Activated T-cell treated with anti-CD3 and anti-CD28 coated beads for 4 hours (primary cell): ENCODE results near the gene ZNF837.

Experiments
- DNase-seq: peaks from one replicate; pipeline ENCODE4 v3.0.0-alpha.2; 2020

The ZNF837 gene

DNA sequence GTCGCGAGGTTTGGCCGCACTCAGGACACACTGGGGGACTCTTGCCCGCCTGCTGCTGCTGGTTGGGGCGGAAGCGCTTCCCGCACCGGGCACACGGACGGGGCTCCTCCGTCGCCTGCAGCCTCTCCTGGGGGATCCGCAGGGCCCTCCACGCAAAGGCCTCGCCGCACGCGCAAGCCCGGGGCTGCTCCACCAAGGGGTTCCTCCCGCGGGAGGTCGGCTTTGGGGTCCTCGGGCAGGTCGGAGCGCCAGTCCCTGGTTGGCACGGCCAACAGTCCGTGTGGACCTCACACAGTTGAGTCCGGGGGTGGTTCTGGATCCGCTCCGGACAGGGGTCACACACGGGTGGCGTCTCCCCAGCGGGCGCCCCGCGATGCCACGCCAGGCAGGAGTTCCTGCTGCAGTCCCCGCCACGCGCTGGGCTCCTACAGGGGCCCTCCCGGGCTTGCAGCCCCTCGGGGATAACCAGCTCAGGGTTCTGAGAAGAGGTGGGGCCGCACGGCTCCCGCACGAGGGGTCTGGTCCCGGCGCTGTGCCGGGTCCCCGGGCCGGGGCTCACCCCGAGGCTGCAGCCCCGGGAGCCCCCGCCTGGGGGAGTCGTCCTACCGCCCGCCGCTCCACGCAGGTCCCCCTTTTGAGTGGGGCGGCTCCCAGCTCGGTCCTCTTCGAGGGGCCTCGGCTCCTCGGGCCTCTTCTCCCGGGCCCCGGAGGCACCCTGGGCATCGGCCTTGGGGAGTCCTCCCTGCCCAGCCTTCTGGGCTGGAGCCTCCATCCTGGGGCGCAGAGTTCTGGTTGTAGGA is 12.1 kb downstream of the ZNF837 start:
- DNase-seq: no peak

DNA sequence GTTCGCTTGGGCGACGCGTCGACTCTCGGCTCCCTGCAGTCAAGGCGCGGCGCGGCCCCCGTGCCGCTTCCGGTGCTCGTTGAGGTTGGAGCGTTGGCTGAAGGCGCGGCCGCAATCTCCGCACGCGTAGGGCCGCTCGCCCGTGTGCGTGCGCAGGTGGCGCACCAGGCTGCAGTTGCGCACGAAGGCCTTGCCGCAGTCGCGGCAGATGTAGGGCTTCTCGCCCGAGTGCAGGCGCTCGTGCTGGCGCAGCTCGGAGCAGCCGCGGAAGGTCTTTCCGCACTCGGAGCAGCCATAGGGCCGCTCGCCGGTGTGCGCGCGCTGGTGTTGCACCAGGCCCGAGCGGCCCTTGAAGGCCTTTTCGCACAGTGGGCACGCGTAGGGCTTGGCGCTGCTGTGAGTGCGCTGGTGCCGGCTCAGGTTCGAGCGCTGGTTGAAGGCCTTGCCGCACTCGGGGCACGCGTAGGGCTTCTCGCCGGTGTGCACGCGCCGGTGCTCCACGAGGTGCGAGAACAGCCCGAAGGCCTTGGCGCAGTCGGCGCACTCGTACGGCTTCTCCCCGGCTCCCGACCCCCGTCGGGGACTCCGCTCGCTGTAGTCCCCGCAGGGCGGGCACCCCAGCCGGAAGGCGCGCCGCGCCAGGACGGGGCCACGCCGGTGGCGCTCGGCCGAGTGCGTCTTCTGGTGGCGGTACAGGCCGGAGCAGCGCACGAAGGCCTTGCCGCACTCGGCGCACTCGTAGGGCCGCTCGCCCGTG is 13.0 kb downstream of the ZNF837 start:
- no peak for DNase-seq

DNA sequence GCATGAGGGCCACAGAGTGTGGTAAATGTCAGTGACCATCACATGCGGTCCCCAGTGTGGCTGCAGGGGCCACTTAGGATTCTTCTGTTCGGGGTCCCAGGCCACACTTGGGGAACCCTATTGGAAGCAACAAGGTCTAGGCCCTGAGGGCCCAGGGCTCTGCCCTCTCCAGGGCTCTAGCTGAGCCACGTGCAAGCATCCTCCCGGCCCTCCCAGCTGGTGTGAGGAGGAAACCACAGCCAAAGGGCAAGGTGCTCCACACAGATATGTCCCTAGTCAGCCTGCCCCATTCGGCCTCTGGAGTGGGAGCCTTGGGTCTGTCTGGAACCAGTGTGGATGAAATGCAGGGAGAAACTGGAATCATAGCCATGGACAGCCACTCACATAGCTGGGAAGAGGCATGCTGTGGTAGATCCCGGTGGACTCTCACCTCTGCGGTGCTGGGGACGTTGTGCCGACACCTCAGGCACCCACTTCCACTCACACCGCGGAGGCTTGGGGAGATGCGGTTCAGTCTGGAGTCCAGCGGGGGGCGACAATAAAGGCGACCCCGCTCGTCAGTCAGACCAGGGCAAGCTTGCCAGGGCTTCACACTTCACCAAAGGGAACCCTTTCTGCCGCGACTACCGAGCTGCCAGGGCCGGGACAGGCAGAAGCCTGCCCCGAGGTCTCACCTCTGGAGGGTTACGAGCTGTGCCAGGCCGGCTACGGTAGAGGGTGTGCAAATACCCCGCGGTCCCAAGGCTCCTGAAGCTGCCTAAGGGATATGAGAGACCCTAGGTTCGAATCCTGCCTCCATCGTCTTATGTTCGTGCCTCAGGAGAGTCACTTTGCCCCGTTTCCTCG is 14.0 kb downstream of the ZNF837 start:
- DNase-seq: no peak

DNA sequence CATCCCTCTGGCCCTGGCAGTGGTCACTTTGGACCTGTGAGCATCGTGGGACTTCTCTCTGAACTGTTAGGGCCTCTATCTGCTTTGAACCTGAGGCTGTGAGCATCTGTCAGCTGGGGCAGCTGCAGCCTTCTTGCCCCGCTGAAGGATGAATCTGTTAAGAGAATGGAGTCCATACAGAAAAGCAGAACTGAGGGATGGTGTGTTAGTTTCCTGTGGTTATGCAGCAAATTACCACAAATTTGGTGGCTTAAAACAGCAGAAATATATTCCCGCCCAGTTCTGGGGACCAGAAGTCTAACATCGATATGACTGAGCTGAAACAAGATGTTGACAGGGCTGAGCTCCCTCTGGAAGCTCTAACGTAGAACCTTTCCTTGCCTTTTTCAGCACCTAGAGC is 16.7 kb downstream of the ZNF837 start:
- DNase-seq: no peak

DNA sequence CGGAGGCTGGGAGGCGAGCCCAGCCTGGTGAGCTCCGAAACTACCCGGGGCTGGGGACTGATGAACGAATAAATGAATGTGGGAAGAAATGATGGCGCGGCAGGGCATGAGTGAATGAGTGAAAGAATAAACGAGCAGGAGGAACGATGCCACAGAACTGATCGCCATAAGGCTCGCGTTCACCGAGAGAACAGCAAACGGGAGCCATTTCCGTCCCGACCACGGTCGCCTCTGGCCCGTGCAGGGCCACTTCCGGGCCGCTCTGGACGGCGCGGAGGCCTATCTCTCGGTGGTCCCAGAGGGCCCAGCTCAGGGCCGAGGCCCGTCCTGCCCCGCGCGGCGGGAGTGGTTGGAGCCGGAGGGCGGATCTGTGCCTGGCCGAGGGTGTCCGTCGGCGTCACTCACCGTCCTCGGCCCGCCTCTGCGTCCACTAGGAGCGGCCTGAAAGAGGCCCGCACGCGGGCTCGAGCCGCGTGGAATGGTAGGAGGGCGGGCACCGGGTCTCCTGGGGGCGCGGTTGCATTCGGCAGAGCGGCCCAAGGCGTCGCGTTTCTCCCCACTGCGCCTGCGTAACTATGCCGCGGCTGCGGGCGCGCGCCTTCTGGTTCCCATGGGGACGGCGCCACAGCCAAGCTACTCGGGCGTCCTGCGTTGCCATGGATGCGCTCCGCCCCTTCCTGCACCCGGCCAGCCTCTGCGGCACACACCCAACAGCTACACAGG is 18.4 kb downstream of the ZNF837 start, which contains the start of gene ZNF497:
ZNF497 (minus strand) TSS at position 480 of the 723 bp plus-strand sequence. CDS start 5,116 bp downstream, outside the sequence.
- DNase-seq: peak; percentile 94

DNA sequence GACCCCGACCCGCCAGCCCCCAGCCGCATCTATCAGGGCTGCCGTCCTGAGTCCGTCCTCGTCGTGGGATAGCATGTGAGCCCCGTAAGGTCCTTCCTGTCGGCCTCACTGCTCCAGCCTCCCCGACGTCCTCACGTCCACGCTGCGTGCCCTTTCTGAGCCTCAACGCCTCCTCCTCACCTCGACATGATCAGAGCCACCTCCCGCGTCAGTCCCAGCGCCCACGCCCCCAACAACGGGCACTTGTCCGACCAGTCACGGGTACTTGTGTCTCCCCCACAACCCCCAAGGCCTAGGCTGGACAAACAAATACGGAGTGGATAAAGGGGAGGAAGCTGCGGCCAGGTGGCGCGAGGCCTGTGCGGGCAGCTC is 18.9 kb downstream of the ZNF837 start:
- DNase-seq: peak; percentile 25

DNA sequence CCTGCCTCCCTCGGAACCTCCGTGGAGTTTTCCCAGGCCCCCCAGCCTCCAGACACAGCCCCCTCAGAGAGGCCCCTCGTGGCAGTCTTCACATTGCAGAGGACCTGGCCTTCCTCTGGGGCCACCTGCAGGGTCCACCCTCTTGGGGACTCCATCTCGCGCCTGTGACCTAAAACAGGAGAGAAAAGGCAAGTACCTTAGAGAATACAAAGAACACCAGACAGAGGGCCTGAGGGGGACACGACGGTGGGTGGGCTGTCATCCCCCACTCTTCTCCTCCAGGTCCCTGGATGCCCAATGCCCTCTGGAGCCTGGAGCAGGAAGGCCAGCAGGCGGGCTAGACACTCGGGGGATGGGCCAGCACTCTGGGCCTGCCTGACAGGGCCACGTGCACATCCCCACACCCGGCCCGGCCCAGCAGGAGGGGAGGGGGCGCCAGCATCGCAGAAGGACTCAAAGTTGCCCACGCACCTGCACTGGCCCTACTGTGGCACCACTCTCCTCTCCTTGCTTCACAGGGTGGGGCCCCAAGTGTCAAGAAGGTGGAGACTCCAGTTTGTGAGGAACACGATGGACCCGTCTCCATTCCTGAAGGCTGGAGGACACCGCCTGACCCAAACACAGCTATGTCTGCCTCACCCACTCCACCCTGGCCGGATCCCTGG is 23.2 kb downstream of the ZNF837 start:
- DNase-seq: no peak

DNA sequence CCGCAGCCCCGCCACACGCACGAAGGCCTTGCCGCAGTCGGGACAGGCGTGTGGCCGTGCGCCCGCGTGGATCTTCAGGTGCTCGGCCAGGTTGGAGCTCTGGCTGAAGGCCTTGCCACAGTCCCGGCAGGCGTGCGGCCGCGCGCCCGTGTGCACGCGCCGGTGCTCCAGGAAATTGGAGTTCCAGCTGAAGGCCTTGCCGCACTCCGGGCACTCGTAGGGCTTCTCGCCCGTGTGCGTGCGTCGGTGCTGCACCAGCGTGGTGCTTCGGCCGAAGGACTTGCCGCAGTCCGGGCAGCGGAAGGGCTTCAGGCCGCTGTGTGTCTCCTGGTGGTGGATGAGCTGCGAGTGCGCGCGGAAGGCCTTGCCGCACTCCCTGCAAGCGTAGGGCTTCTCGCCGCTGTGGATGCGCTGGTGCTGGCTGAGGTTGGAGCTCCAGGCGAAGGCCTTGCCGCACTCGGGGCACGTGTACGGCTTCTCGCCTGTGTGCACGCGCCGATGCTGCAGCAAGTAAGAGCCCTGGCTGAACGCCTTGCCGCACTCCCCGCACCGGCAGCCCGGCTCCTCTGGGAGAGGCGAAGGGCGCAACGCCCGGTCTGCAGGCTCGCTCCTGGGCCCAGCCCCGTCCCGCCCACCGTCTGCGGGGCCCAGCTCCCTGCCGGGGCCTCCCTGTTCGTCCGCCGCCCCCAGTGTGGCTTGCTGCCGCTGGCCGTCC is 23.9 kb downstream of the ZNF837 start:
- no peak for DNase-seq

DNA sequence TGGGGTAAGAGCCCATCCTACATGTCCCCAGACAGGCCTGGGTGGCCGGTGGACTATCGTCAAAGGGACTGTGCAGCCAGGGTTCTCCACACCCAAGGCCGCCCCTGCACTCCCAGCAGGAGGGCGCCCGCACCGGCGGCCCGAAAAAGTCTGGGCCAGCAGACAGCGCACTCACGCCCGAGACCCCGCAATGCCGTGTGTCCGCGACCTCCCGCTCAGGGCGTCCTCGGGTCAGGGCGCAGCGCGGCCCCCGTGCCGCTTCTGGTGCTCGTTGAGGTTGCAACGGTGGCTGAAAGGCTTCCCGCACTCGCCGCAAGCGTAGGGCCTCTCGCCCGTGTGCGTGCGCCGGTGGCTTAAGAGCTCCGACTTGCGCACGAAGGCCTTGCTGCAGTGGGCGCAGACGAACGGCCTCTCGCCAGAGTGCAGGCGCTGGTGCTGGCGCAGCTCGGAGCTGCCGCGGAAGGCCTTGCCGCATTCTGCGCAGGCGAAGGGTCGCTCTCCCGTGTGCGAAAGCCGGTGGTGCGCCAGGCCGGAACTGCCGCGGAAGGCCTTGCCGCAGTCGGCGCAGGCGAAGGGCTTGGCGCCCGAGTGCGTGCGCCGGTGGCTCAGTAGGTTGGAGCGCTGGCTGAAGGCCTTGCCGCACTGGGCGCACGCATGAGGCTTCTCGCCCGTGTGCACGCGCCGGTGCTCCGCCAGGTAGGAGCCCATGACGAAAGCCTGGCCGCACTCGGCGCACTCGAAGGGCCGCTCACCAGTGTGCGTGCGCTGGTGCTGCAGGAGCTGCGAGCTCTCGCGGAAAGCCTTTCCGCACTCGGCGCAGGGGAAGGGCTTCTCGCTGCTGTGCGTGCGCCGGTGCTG is 24.7 kb downstream of the ZNF837 start:
- DNase-seq: no peak

DNA sequence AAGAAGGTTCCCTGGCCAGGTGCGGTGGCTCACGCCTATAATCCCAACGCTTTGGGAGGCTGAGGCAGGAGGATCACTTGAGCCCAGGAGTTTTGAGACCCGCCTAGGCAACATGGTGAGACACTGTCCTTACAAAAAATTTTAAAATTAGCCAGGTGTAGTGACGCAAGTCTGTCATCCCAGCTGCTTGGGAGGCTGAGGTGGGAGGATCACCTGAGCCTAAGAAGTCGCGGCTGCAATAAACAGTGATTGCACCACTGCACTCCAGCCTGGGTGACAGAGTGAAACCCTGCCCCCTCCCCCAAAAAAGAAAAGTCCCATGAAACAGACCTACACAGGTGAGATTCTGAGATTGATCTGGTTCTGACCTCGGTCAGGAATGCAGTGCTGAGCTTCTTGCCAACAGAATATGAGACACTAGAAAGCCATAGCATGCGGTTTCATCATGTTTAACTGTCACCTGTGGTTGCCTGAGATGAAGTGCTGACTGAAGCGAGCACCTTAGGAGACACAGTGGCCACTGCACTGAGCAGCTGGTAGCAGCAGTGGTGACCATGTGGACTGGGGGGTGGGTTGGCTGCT is 25.5 kb downstream of the ZNF837 start:
- no peak for DNase-seq

DNA sequence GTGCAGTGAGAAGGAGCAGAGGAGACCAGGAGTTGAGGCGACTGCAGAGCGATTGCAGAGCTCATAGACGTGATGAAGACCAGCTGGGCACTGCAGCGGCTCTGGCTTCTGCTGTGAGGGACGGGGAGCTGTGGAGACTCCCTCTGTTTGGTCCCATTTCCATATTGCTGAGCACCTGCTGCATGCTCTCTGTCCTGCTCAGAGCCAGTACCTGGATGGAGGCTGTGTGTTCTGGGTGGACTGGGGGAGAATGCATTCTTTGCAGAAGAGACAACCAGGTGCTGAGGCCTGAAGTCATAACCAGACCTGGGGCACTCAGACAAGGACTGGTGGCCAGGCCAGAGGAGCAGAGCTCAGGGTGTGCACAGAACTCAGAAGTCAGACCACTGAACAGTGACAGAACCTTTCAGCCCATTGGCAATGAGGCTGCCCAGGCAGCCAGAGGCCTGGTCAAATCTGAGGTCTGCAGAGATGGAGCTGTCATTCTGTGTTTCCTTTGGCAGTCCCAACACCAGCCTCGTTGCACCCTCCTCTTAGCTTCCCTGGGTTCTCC is 26.3 kb downstream of the ZNF837 start:
- DNase-seq: no peak

DNA sequence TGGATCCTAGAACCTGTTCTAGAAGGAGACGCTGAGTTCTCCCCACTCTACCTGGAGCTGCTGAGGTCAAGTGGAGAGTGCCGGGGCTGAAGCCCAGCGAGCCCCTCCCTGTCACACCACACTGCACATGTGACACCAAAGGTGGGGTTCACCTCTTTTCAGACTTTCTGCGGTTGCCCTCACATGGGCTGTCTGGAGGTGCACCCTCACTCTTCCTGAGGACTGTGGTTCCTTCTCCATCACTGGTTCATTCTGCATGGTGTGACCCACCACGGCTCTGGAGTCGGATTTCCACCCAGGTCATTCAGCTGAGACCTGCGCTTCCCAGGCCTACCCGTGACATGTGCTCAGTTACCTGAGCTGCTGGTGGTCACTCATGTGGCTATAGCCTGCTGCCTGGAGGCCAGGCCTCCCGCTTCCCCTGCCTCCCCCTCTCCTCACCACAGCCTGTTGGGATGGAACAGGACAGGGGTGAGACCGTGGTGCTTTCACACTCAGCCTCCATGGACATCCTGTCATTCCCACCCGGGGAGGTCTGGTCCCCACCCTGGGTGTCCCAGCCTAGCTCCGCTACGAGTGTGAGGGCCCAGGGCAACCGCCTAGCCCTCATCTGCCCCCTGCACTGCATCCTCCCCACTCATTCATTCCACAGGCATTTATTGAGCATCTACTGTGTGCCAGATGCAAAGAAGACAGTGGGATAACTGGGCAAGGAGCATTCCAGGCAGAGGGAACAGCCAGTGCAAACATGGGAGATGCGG is 26.9 kb downstream of the ZNF837 start:
- DNase-seq: no peak

DNA sequence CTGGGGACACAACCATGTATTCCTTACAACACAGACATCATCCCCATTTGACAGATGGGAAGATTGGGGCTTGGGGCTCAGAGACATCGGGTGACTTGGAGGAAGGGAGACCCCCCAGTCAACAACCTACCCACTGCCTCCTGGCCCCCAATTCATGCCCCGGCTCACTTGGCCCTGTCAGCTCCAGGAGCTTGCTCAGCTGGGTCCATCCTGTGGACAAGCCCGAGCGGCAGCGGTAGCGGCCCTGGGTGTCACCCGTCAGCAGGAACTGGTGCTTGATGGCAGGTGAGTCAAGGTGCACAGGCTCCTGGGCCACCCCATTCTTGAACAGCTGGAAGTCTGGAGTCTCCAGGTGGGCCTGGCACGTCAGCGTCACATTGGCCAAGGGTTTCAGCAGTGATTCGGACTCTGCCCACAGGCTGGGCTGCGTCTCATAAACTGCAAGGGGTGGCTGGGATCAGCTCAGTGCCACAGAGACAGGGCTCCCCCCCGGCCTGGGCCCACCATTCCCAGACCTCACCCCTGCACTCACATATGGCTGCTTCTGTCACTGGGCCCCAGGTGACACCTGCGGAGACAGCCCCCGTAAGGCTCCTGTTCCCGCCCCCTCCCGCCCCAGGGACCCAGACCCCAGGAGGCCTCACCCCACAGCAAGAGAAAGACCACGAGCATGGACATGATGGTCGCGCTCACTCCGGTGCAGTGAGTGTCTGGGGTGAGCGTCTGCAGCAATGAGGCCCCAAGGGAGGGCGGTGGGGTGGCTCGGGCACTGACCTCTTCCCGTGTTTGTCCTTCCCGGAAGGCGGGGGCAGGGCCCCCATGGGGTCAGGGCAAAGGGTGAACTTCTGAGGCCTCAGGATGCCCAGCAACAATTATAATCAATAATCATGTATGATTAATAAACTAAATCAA is 27.8 kb downstream of the ZNF837 start, which contains the start of gene A1BG:
A1BG (minus strand) TSS at position 733 of the 912 bp plus-strand sequence; CDS start at position 678, 55 bp downstream.
- DNase-seq: no peak

DNA sequence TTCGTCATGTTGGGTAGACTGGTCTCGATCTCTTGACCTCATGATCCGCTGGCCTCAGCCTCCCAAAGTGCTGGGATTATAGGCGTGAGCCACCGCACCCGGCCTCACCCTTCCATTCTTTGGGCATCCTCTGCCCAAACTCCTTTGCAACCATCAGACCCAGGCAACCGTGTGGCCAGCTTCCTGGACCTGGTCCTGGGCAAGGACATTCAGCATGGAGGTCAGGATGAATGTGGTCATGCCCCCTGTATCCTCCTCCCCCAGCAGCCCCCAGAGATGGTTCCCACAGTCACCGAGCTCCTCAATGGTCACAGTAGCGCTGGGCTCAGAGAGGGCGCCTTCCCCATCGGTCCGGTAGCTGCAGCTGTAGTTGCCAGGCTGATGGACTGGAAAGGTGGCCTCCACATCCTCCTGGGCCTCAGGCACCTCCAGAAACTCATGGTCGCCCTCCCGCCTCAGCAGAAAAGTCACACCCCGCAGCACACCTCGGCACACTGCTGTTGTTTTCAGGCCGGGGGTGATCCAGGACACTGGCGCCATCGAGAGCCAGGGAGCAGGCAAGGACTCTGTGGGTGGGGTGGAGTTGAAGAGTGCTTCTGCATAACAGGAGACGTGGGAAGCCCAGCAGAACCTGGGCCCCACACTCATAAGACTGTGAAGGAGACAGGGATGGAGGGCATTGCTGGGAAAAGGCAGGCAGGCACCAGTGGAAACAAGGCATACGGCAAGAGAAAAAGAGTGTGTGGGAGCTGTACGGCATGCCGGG is 28.7 kb downstream of the ZNF837 start:
- no peak for DNase-seq

DNA sequence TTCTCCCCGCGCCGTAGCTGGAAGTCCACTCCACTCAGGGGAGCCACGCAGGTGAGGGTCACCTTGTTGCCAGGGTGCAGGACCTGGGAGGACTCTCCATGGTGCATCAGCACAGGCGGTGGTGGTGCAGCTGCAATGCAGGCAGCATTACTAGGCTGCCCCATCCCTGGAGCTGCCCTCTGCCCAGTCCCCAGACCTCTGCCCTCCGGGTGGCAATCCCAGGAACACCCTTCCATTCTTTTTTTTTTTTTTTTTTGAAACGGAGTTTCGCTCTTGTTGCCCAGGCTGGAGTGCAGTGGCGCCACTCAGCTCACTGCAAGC is 29.3 kb downstream of the ZNF837 start:
- DNase-seq: no peak

DNA sequence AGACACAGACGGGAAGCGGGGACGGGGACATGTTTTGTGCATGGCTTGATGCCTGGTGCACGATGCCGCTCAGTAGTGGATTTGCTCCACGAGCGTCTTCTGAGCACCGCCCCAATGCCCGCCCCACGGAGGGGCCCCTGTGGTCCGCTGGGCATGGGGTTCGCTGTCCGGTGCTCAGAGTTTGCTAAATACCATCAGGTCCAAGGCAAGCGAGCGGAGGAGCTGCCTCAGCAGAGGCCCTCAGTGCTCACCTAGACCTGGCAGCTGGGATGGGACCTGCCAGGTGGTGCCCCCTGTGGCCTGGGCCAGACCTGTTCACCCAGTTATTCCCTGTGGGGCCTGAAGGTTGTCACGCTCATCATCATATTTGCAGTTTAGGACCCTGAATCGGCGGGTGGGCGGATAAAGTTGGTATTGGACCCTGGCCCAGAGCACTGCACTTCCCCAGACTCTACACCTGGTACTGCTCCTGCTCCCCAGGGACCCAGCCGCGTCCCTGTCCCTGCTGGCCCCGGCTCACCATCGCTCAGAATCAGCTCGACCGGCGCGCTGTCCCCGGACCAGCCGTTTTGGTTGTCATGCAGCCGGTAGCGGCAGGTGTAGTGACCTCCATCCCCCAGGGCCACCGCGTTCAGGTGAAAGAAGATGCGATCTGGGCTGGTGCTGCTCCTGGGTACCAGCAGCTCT is 29.8 kb downstream of the ZNF837 start:
- no peak for DNase-seq
